GM12872 (cell line): ENCODE data around the gene EBF4.

ENCODE experiments used
- CTCF ChIP-seq: IDR thresholded peaks from 3 replicates; pipeline ENCODE4 v1.5.1; 2011; ENCODE audit warnings: low read depth, mild to moderate bottlenecking, low read length, moderate library complexity; ENCODE audit not compliant: insufficient read depth

The EBF4 gene

GRCh38 chr20:2768632-2769015, 76.0 kb downstream of the EBF4 start:
- TF ChIP-seq CTCF, result no peak

GRCh38 chr20:2771631-2772080, 79.1 kb downstream of the EBF4 start:
- TF ChIP-seq CTCF, result no peak

GRCh38 chr20:2773812-2774211, 81.2 kb downstream of the EBF4 start:
- no peak for TF ChIP-seq CTCF

GRCh38 chr20:2775139-2775538, 82.6 kb downstream of the EBF4 start:
- no peak for TF ChIP-seq CTCF

GRCh38 chr20:2778602-2779321, 86.2 kb downstream of the EBF4 start:
- no peak for TF ChIP-seq CTCF

- no peak for TF ChIP-seq CTCF
These were observed 88.4 kb downstream of the EBF4 start for GRCh38 chr20:2780948-2781347.

GRCh38 chr20:2783908-2784566, 91.5 kb downstream of the EBF4 start:
- TF ChIP-seq CTCF, result no peak
